ENCODE results near the gene RTN4R.

Gene RTN4R

DNA sequence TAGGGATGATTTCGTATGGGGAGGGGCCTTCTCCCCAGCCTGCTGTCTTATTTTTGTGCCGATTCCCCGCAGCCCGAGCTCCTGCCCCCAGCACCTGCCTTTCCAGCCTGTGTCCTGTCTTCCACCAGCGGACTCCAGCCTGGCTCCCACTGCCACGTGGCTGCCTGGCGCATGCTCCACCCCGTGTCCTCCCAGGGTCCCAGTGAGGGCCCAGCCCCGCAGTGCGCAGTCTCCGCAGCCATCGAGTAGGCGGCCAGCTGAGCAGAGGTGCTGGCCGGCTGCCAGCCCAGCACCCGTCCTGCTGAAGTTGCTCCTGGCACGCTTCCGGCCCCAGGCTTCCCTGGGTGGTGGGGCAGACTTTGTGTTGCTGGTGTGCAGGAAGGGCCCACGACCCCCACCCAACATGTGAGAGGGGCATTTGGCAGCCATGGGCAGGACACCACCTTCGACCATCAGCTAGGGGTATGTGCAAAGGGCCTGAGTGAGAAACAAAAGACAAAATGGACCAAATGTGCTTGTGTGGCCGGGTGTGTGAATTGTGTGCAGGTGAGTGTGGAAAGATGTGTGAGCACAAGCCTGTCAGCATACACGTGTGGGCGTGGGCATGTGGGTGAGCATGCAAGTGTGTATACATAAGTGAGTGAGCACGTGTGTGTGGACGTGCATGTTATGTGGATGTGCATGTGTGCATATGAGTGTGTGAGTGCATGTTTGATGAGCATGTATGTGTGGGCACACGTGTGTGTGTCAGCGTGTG, 55.9 kb downstream of the RTN4R start:
- DNase-seq = no peak

DNA sequence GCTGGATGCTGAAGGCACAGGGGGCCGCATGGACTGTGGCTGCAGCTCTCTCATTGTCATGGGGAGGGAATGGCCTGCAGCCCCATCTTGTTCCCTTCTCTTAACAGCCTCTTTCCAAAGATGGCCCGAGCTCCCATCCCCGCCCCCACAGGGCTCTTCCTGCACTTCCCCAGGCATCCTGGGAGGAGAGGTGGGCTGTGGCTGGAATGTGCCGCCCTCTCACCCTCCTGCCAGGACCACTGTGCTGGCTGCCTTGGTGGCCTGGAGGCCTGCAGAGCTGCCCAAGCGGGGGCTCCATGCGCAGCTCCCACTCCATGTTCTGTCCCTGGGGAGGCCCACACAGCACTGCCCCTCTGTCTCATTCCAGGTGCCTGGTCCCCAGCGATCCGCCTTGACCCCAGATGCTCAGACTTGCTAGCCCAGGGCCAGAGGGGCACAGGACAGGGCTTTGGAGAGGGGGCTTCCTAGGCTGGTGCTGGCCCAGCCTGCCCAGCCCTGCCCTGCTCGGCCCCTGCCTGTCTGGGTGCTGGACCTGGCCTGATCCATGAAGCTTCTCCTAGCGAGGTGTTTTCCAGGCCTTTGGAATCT, 56.6 kb downstream of the RTN4R start:
- DNase-seq = no peak

DNA sequence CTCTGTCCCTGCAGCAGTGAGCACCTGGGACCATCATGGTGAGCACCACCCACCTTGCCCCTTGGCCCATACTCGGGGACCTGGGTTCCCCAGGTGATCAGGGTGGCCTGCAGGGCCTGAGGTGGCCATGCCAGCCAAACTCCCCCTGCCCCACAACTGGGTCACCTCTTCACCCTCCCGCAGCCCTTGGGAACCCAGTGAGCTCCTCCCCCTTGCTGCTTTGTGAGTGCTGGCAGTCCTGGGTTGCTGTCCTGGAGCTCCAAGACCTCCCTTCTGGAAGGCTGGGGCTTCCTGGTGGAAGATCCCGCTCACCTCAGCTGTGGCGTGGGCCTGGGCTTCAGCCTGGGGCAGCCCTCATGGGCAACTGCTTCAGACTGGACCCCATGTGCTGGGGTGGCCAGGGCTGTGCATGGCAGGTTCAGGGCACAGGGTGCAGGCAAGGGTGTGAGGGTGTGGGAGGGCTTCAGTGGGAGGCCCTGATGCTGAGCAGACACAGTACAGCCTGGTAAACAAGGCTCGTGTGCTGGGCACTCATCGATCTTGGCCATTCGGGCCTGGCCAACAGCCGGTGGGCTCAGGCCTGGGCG, 57.6 kb downstream of the RTN4R start:
- DNase-seq = no peak

DNA sequence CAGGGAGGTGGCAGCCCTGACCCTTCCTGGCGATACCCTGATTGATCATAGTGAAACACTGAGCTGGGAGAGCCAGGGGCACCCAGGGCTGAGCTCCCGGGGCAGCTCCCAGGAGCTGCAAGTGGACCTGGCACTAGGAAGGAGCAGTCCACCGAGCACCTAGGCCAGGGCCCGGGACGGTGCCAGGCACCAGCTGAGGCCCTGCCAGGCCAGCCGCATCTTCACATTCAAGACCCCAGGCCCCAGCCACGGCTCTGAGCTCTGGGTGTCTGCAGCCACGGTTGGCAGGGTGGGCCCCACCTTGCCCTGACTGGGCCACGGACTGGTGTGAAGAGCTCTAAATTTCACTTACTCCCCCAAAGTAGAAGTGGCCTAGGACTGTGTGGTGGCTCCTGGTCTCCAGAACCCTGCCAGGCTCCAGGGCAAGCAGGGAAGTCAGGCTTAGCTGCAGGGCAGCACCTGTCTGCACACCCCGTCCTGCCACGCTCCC, 58.3 kb downstream of the RTN4R start:
- DNase-seq = no peak

DNA sequence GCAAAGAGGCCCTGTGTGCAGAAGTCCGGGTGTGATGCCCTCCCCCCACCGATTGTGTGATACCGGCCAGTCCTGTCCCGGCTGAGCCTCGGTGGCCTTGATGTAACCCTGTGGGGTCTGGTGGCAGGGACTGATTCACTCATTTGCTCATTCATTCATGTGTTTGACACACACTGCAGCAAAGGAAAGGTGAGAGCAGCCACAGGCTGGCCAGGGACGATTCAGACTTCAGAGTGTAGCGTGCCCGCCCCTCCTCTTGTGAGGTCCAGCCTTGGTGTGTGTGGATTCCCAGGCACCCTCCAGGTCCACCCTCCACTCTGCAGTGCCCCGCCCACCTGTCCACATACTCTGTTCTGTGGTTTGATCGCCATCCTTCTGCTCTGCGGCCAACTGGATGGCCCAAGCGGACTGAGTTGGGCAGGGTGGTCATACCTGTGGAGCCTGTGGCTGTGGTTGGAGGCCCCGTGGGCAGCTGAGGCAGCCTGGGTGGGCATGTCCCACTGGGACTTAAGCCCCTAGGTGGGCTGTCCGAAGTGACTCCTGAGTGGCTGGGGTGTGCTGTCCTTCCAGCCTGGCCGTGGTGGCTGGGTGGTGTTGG, 59.3 kb downstream of the RTN4R start:
- DNase-seq = no peak

- DNase-seq = no peak
Measured at GRCh38 chr22:20207277-20208025, 60.7 kb downstream of the RTN4R start.

DNA sequence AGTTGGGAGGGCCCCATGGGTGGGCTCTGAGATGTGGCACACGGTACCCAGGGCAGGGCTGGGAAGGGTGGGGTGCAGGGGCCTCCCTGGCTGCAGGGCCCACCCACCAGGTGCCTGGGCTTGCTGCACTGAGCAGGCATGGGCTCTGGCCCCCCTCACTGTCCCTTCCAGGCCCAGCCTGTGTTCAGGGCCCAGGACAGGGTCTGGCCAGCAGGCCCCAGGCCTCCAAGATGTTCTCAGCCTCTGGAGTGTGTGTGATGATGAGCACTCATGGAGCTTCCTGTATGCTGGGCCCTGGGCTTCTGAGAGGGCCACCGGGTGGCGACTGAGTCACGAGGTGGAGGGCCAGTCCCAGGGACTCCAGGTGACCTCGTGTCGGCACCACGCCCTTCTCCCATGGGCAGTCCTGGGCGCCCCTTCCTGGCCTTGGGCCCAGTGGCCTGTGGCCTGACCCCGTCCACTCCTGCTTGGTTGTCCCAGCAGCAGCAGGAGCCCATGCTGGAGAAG, 61.4 kb downstream of the RTN4R start:
- no peak for DNase-seq

GRCh38 chr22:20205964-20206708, 62.0 kb downstream of the RTN4R start:
- DNase-seq = no peak

GRCh38 chr22:20205464-20205963, 62.6 kb downstream of the RTN4R start:
- no peak for DNase-seq

- DNase-seq = no peak
Measured at GRCh38 chr22:20204806-20205205, 63.3 kb downstream of the RTN4R start.

DNA sequence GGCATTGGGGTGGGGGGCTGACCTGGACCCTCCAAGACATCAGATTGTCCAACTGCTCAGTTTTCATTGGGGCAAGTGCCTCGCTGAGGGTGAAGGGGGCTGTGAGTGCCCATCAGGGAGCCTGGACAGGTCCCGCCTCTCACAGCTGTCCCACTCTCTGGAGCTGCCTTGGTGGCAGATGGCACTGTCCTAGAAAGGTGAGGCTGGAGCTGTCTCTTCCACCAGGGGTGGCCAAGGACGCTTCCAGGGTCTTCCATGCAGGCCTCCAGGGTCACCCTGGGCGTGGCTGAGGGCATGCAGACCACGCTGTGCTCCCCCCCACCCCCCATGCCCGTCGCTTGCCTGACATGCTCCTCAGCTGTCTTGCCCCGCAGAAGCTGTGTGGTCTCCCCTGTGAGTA, 63.8 kb downstream of the RTN4R start:
- no peak for DNase-seq

DNA sequence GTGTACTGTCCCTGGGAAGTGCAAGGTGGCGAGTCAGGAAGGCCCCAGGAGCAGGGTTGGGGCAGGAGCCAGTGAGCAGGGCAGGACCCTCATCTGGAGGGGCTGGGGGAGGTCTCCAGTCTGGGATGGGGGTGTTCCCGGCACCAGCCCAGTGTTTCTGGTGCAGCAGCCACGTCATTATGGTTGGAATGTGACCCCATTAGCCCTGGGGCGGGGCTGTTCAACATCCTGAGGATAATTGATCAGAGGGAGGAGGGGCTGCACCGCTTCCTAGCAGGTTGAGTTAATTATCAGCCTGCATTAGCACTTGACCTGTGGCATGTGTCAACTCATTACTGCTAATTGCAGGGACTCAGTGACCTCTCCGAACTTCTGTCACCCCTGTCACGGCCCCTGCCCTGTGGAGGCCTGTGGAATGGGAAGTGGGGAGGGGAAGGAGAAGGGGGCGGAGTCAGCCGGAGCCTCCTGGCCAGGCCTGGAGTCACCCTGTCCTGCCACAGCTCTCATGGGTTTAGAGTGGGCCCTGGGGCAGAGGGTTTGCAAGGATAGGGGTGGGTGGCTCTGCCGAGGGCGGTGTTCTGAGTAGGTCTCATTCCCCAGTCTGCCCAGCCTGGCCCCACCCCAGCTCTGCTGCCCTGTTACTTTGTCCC, 64.4 kb downstream of the RTN4R start:
- DNase-seq = no peak

DNA sequence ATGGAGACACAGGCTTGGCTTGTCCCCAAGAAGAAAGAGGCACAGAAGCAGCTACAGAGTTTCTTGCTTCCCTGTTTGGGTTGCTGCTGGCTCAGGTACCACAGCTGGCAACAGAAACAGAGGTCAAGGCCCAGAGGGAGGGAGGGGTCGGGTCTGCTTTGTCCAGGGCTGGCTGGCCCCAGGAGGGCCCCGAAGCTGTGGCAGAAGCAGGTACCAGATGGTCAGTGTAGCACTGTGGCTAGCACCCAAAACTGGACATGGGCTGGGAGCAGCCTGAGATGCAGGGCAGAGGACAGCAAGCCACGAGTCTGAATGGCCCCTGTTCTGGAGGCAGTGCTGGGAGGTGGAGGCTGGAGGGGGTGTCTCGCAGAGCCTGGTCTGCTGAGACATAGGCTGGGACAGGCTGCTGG, 65.0 kb downstream of the RTN4R start:
- no peak for DNase-seq

- DNase-seq = no peak
Measured at GRCh38 chr22:20201837-20202392, 66.2 kb downstream of the RTN4R start.

- no peak for DNase-seq
Measured at GRCh38 chr22:20199906-20200305, 68.2 kb downstream of the RTN4R start.

DNA sequence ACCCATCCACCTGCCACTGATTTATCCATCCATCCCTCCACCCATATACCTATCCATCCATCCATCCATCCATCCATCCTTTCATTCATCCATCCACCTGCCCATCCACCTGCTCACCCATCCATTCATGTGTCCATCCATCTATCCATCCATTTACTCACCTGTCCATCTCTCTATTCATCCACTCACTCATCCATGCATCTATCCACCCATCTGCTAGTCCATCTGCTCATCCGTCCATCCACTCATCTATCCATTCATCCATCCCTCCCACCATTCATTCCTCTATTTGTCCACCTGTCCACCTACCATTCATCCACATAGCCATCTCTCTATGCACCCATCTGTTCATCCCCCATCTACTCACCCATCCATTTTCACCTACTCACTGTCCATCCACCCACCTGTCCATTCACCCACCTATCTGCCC, 68.7 kb downstream of the RTN4R start:
- no peak for DNase-seq

DNA sequence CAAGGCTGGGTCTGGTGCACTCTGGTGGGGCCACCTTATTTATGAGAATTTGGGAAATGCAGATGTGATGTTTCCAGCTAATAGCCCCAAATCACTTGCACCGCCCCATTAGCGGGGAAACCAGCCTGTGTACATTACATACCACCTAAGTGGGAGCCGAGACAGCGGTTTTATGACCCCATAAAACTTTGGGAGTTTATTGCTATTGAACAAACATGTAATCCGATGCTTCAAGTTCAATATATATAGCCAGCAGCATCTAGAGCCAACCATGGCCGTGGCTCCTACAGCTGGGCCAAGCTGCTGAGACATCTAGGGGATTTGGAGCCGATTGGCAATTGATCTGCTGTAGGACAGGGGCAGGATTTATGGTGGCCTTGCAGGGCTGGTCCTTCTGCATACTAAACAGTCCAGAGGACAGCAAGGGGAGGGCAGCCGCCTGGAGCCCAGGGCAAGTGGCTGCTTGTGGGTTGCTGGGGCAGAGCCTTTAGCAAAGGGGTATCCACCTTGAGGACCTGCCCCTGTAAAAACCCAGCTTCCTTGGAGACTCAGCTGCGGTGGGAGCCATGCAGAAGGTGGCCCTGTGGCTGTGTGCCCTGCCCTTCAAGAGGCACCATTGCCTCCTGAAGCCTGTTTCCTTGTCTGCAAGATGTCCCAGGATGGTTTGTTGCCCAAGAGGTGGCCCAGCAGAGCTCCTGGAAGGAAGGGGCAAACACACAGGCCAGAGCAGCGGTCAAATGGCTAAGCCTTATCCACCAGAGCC, 69.4 kb downstream of the RTN4R start:
- DNase-seq = no peak

DNA sequence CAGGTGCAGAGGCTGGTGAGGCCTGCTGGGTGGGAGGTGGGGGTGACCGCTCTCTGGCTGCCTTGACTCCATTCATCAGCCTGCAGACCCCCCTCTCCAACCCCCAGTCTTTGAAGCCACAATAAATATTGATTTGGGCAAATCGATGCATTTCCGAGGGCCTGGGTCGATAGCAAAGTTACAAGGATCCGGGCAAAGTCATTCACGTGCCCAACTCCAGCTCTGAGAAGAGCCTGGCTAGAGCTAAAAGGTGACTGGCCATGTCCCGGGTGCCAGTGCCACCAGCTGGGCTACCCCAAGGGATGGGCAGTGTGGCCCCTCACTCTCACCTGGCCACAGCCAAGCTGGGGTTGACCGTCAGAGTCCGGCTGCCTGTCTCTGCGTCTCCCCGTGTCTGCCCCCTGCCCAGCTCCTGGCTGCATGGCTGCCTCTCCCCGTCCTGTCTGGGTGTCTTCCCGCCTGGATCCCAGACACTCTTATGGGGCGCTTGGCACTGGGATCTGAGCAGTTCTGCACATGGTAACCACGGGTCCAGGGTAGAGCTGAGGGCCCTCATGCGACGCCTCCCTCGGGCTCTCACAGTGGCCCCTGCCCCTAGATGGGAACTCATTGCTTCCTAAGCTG, 70.6 kb downstream of the RTN4R start:
- no peak for DNase-seq

- no peak for DNase-seq
Measured at GRCh38 chr22:20196094-20196842, 71.8 kb downstream of the RTN4R start.
